ENCODE results near the gene CBLN1.
A peak's percentile ranks its signal among the peaks of the same experiment; 100 is the strongest.

The CBLN1 gene

DNA sequence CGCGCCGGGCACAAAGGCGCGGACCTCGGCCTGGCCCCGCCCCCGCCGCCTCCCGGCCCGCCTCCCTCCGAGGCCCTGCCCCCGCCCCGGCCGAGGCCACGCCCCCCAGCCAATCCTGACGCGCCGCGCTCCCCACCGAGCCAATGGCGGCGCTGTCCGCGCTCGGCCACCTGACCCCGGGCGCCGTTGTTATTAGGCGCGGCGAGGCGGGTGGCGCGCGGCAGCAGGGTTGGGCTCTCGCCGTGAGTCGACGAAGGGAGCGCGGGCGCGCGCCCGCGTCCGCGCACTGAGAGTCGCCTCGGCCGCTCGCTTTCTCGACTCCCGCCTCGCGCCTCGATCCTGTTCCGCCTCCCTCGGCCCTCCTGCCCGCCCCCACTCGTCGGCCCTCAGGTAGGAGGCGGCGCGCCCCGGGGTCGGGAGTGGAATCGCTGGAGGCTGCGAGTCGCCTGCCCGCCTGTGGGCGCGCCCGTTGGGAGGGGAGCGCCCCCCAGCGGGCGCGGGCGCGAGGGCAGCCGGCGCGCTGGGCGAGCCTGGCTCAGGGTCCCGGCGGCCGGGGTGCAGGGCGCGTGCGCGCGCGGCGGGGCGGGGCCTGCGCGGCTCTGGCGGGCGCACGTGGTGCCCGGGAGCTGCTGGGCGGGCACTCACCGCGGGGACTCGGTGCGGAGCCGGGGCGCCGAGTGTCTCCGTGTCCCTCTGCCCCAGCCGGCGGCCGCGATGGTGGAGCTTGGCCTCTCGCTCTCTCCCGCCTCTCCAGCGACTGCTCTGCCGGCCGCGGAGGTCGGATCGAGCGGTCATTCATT lies 405 bp upstream of the CBLN1 start:
- no peaks in the 10 kb centered on the region for H3K9me3 Mint-ChIP-seq
- H3K27me3 Mint-ChIP-seq = peaks cover 73% of the 10 kb centered on the region
- H3K4me1 Mint-ChIP-seq = peaks cover 11% of the 10 kb centered on the region
- peak overlapping the region; percentile 56 for H3K4me3 Mint-ChIP-seq
- DNase-seq = peak; percentile 75
- no peaks in the 10 kb centered on the region for H3K36me3 Mint-ChIP-seq (ENCODE audit: low read depth)
- peak; percentile 81 for ATAC-seq
- no peak overlapping the region for H3K27ac Mint-ChIP-seq

DNA sequence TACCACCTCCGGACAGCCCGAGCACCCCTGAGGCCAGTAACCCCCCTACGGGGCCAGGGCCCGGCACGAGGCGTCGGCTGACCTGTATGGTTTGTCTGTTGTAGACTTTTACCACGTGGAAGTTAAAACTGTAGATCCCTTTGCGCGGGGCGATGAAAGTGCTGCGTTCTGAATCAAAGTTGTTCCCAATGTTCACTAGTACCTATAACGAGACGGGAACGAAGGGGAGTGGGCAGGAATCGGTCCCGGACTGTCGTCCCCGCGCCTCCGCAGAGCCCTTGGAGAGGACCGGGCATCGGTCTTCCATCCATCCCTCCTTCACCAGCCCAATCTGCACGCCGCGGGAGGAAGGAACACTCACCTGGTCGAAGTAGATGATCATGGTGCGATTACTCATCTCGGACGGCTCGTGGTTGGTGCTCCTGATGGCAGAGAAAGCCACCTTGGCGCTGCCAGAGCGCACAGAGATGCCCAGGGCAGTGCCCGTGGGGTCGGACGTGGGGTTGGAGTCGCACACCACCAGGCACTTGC lies 732 bp downstream of the CBLN1 start:
- H3K36me3 Mint-ChIP-seq (ENCODE audit: low read depth) = no peaks in the 10 kb centered on the region
- DNase-seq (no peak), ATAC-seq (no peak)
- H3K27me3 Mint-ChIP-seq = peaks cover 78% of the 10 kb centered on the region
- peaks cover 11% of the 10 kb centered on the region for H3K4me1 Mint-ChIP-seq
- no peak overlapping the region for H3K4me3 Mint-ChIP-seq
- H3K9me3 Mint-ChIP-seq = no peaks in the 10 kb centered on the region
- no peak overlapping the region for H3K27ac Mint-ChIP-seq

DNA sequence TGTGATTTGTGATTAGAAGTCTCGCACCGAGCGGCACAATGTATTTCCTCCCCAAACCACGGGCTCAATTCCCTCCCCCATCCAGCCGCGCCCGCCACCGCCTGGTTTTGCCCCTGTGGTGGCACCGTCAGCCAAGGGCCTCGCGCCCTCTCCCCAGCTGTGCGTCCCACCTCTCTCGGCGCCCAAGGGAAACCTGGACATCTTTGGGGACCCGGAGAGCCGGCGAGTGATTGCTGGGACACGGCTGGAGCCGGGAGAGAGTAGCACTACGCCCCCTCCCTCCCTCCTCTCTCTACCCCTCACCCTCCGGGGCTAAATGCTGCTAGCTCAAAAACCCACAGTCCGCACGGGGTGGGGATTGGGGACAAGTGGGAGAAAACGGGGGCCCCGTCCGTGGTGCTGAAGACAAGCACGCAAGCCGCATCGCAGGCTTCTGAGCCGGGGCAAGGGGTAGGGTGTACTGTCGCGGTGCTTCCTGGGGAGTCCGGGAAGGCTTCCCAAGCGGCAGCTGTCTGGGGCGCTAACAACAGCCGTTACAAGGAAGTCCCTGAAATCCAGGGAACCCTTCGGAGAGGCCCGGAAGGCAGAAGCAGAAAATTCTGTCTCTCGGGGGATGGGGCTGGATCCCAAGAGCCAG lies 1.4 kb downstream of the CBLN1 start:
- H3K4me3 Mint-ChIP-seq = no peak overlapping the region
- H3K27ac Mint-ChIP-seq = no peak overlapping the region
- no peaks in the 10 kb centered on the region for H3K36me3 Mint-ChIP-seq (ENCODE audit: low read depth)
- DNase-seq (no peak), ATAC-seq (no peak)
- peaks cover 11% of the 10 kb centered on the region for H3K4me1 Mint-ChIP-seq
- peaks cover 78% of the 10 kb centered on the region for H3K27me3 Mint-ChIP-seq
- no peaks in the 10 kb centered on the region for H3K9me3 Mint-ChIP-seq

GRCh38 chr16:49278944-49279725 lies 2.5 kb downstream of the CBLN1 start:
- no peak for DNase-seq
- H3K27me3 Mint-ChIP-seq = peaks cover 78% of the 10 kb centered on the region
- H3K27ac Mint-ChIP-seq = no peak overlapping the region
- no peak overlapping the region for H3K4me3 Mint-ChIP-seq
- no peak for ATAC-seq
- H3K4me1 Mint-ChIP-seq = peaks cover 10% of the 10 kb centered on the region
- H3K36me3 Mint-ChIP-seq (ENCODE audit: low read depth) = no peaks in the 10 kb centered on the region
- H3K9me3 Mint-ChIP-seq = no peaks in the 10 kb centered on the region

GRCh38 chr16:49278567-49278827 lies 3.1 kb downstream of the CBLN1 start:
- peaks cover 78% of the 10 kb centered on the region for H3K27me3 Mint-ChIP-seq
- H3K4me3 Mint-ChIP-seq = no peak overlapping the region
- ATAC-seq = no peak
- no peaks in the 10 kb centered on the region for H3K36me3 Mint-ChIP-seq (ENCODE audit: low read depth)
- H3K9me3 Mint-ChIP-seq = no peaks in the 10 kb centered on the region
- H3K27ac Mint-ChIP-seq = no peak overlapping the region
- H3K4me1 Mint-ChIP-seq = peaks cover 10% of the 10 kb centered on the region
- DNase-seq = no peak

- Mint-ChIP-seq H3K9me3 (no peaks in the 10 kb centered on the region), H3K4me1 (peaks cover 10% of the 10 kb centered on the region), H3K27me3 (peaks cover 80% of the 10 kb centered on the region), H3K4me3 (no peak overlapping the region), H3K36me3 (ENCODE audit: low read depth) (no peaks in the 10 kb centered on the region), H3K27ac (no peak overlapping the region)
- DNase-seq (no peak), ATAC-seq (no peak)
Measured at GRCh38 chr16:49277766-49278566, 3.7 kb downstream of the CBLN1 start.

GRCh38 chr16:49277386-49277742 lies 4.3 kb downstream of the CBLN1 start:
- H3K36me3 Mint-ChIP-seq (ENCODE audit: low read depth) = no peaks in the 10 kb centered on the region
- H3K4me3 Mint-ChIP-seq = no peak overlapping the region
- no peaks in the 10 kb centered on the region for H3K9me3 Mint-ChIP-seq
- peaks cover 80% of the 10 kb centered on the region for H3K27me3 Mint-ChIP-seq
- no peak overlapping the region for H3K27ac Mint-ChIP-seq
- ATAC-seq (no peak), DNase-seq (no peak)
- peaks cover 5% of the 10 kb centered on the region for H3K4me1 Mint-ChIP-seq

DNA sequence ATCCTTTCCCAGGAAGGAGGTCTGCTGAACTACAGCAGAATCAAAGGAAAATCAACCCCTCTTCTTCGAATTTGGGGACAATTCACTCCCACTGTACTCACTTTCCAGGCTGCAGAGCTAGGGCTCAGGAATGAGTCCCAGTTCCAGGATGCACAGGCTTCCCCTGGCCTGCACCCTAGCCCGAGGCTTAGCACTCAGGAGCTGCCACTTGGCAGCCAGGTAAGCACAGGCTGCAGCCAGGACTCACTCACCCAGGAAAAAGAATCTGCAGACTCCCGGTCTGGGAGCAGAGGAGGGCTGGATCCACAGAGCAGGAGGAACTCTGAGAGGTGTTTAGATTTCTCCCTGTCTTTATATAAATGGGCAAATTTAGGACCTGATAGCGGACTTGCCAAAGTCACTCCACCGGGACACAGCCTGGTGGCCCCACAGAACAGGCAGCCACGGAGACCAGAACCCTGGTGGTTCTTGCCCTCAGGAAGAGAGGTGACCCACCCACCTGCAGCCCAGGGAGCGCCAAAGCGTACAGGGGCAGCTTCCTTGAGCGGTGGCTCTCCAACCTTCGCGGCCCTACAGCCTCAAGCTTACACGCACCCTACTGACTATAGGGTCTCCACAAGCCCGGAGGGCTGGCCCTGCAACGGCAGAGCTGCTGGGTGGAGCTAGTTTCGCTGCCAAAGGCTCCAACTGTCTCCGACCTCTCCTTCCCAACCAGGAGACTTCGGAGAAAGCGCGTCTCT lies 4.8 kb downstream of the CBLN1 start:
- Mint-ChIP-seq H3K4me3 (no peak overlapping the region), H3K27ac (no peak overlapping the region), H3K9me3 (no peaks in the 10 kb centered on the region), H3K36me3 (ENCODE audit: low read depth) (no peaks in the 10 kb centered on the region), H3K27me3 (peaks cover 81% of the 10 kb centered on the region), H3K4me1 (peaks cover 5% of the 10 kb centered on the region)
- DNase-seq = no peak
- ATAC-seq = no peak

- ATAC-seq = no peak
- no peak overlapping the region for H3K27ac Mint-ChIP-seq
- H3K36me3 Mint-ChIP-seq (ENCODE audit: low read depth) = no peaks in the 10 kb centered on the region
- H3K9me3 Mint-ChIP-seq = no peaks in the 10 kb centered on the region
- peaks cover 2% of the 10 kb centered on the region for H3K4me1 Mint-ChIP-seq
- peaks cover 78% of the 10 kb centered on the region for H3K27me3 Mint-ChIP-seq
- no peak for DNase-seq
- no peak overlapping the region for H3K4me3 Mint-ChIP-seq
Measured at GRCh38 chr16:49275870-49276269, 5.8 kb downstream of the CBLN1 start.

DNA sequence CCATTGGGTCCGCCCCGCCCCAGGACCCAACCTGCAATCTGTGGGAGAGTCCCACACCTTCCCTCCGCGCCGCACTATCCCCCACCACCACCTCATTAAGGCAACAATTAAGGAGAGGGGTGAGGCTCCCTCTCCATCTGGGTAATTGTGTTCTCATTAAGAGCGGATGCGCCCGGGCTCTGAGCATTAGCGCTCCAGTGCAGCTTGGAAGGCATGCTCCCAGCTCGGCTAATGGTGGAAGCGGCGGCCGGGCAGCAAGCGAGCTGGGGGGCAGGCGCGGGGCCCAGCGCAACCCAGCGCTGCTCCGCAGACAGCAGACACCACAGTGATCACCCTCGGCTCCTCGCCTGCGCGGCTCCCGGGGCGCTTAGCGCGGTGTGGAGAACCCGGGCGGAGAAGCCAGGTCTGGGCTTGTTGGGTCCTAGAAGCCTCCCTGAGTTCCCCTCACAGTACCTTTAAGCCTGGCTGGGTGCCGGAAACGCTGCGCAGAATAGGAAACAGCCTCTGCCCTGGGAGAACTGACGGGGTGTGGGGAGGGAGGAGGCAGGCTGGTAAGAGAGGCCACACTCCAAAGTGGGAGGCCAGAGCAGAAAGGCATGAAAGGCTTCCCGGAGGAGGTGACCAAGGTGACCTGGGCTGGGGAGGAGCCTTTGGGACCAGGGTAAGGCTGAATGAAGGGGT lies 6.4 kb downstream of the CBLN1 start:
- Mint-ChIP-seq H3K27ac (no peak overlapping the region), H3K4me3 (no peak overlapping the region), H3K9me3 (no peaks in the 10 kb centered on the region), H3K27me3 (peaks cover 71% of the 10 kb centered on the region), H3K4me1 (no peaks in the 10 kb centered on the region), H3K36me3 (ENCODE audit: low read depth) (no peaks in the 10 kb centered on the region)
- no peak for ATAC-seq
- no peak for DNase-seq

GRCh38 chr16:49274591-49274990 lies 7.0 kb downstream of the CBLN1 start:
- Mint-ChIP-seq H3K36me3 (ENCODE audit: low read depth) (no peaks in the 10 kb centered on the region), H3K9me3 (no peaks in the 10 kb centered on the region), H3K27ac (no peak overlapping the region), H3K4me3 (no peak overlapping the region), H3K27me3 (peaks cover 69% of the 10 kb centered on the region), H3K4me1 (no peaks in the 10 kb centered on the region)
- DNase-seq (no peak), ATAC-seq (no peak)

GRCh38 chr16:49273771-49274170 lies 7.9 kb downstream of the CBLN1 start:
- no peaks in the 10 kb centered on the region for H3K4me1 Mint-ChIP-seq
- ATAC-seq = no peak
- no peak overlapping the region for H3K27ac Mint-ChIP-seq
- DNase-seq = no peak
- no peak overlapping the region for H3K4me3 Mint-ChIP-seq
- no peaks in the 10 kb centered on the region for H3K36me3 Mint-ChIP-seq (ENCODE audit: low read depth)
- no peaks in the 10 kb centered on the region for H3K9me3 Mint-ChIP-seq
- H3K27me3 Mint-ChIP-seq = peaks cover 62% of the 10 kb centered on the region

DNA sequence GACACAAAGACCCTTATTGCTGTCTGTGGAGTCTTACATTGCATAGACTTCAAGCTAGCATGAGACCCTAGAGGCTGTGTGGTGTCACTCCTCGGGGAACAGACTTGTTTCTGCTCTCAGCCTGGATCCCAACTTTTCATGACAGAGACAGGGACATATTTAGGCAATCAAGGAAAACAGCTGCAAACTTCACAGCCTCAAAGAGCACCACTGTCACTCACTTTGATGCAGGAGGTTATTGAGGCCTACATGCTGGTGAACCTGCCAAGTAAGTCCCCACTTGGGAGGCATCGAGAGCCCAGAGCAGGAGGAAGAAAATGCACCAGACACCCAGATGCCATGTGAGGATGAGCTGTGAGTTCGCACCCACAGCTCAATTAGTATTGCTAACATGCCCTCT lies 10.3 kb downstream of the CBLN1 start:
- H3K36me3 Mint-ChIP-seq (ENCODE audit: low read depth) = no peaks in the 10 kb centered on the region
- ATAC-seq (no peak), DNase-seq (no peak)
- no peak overlapping the region for H3K27ac Mint-ChIP-seq
- no peak overlapping the region for H3K4me3 Mint-ChIP-seq
- no peaks in the 10 kb centered on the region for H3K4me1 Mint-ChIP-seq
- peaks cover 40% of the 10 kb centered on the region for H3K27me3 Mint-ChIP-seq
- no peaks in the 10 kb centered on the region for H3K9me3 Mint-ChIP-seq
